Measurements from ENCODE around the gene ITGAX. TPM values are rescaled to one million over a fixed set of nuclear protein-coding genes. Genes with fewer than 3 reads are reported as not detected.

ITGAX gene
- polyA plus RNA-seq (2012; rRNA removed): 0.44 and 0.66 TPM in 2 replicates
- polyA plus RNA-seq (2012; cell fraction: cytosol; rRNA removed): 0.30 and 0.38 TPM in 2 replicates
- polyA plus RNA-seq (2012; cell fraction: nucleus; rRNA removed): 0.81 and 1.3 TPM in 2 replicates

GRCh38 chr16:31354394-31355291, at the start of gene ITGAX:
TSS of gene ITGAX (plus strand) at chr16:31355176. CDS start at chr16:31355255, 79 bp downstream.
- POLR2A ChIA-PET: no interaction called here
- CTCF ChIA-PET: no interaction called here

GRCh38 chr16:31305219-31305618, 49.8 kb upstream of the ITGAX start:
- H3K27me3 ChIP-seq (ENCODE audit: insufficient read depth): peaks cover 5% of the 10 kb centered on the region; the same call in 1 of the 2 replicates
- H3K79me2 ChIP-seq (ENCODE audit: insufficient read depth): no peaks in the 10 kb centered on the region
- H3K4me2 ChIP-seq: no peak overlapping the region
- no peaks in the 10 kb centered on the region for H3F3A ChIP-seq (replicated peaks; ENCODE audit: insufficient read depth)
- no peak for DNase-seq
- no peak overlapping the region for H3K9ac ChIP-seq
- CTCF ChIA-PET: no interaction called here
- POLR2A ChIA-PET: no interaction called here
- no peaks in the 10 kb centered on the region; the same call in 1 of the 2 replicates for H3K9me3 ChIP-seq
- no peak overlapping the region for H2AFZ ChIP-seq (ENCODE audit: low read depth)
- H4K20me1 ChIP-seq (ENCODE audit: insufficient read depth): no peaks in the 10 kb centered on the region
- H3K4me3 ChIP-seq (ENCODE audit: low read depth in 2 of 2, low read length in 1 of 2): no peak overlapping the region
- no peaks in the 10 kb centered on the region for H3K4me1 ChIP-seq (ENCODE audit: control insufficient read depth in 1 of 2, insufficient read depth in 2 of 2, low read depth in 1 of 2, low read length in 1 of 2)
- no peak overlapping the region for H3K27ac ChIP-seq (ENCODE audit: low read depth in 2 of 2, low read length in 1 of 2)
- H3K9me2 ChIP-seq: no peaks in the 10 kb centered on the region
- no peaks in the 10 kb centered on the region for H3K36me3 ChIP-seq (replicated peaks in 1 of 2; ENCODE audit: control insufficient read depth in 1 of 2, insufficient read depth in 2 of 2, low read length in 1 of 2)
- no peak for TF ChIP-seq GATA2 (CRISPR knock-in tag; IDR thresholded peaks at IDR 0.05)
- no peak for TF ChIP-seq SIN3A (IDR thresholded peaks at IDR 0.05; ENCODE audit: borderline replicate concordance, low read depth, low read length)
- no peak for TF ChIP-seq JUND (IDR thresholded peaks at IDR 0.05)
- no peak for TF ChIP-seq FOXM1 (IDR thresholded peaks at IDR 0.05; ENCODE audit: low read depth)
- TF ChIP-seq REST (IDR thresholded peaks at IDR 0.05; ENCODE audit: low read depth, low read length): no peak
- no peak for TF ChIP-seq YY1 (IDR thresholded peaks at IDR 0.05; ENCODE audit: low read depth)
- TF ChIP-seq NRF1 (IDR thresholded peaks at IDR 0.05; ENCODE audit: low read depth, low read length): no peak
- TF ChIP-seq POLR2AphosphoS5 (IDR thresholded peaks at IDR 0.05; ENCODE audit: low read depth, low read length): no peak
- no peak for TF ChIP-seq CTCF (IDR thresholded peaks at IDR 0.05)
- TF ChIP-seq IRF3 (IDR thresholded peaks at IDR 0.05; ENCODE audit: low read depth, low read length): no peak
- no peak for TF ChIP-seq TAF1 (IDR thresholded peaks at IDR 0.05; ENCODE audit: borderline replicate concordance, low read depth, low read length)
- TF ChIP-seq RAD21 (IDR thresholded peaks at IDR 0.05; ENCODE audit: low read length): no peak
- TF ChIP-seq MEF2A (IDR thresholded peaks at IDR 0.05; ENCODE audit: borderline replicate concordance, low read depth): no peak
- no peak for TF ChIP-seq TEAD4 (IDR thresholded peaks at IDR 0.05; ENCODE audit: borderline replicate concordance, insufficient read depth)
- TF ChIP-seq MAX (IDR thresholded peaks at IDR 0.05; ENCODE audit: low read depth): no peak
- no peak for TF ChIP-seq FOXJ3 (CRISPR knock-in tag; IDR thresholded peaks at IDR 0.05)
- TF ChIP-seq CHD2 (IDR thresholded peaks at IDR 0.05; ENCODE audit: low read length, partially characterized antibody): no peak

More at GRCh38 chr16:31354394-31355291, at the start of gene ITGAX:
- Histone ChIP-seq H3K27me3 (ENCODE audit: insufficient read depth) (peaks cover 20% of the 10 kb centered on the region), H3K27ac (ENCODE audit: low read depth in 2 of 2, low read length in 1 of 2) (no peak within 1 kb of the TSS), H3K9me3 (no peaks in the 10 kb centered on the region), H4K20me1 (ENCODE audit: insufficient read depth) (no peaks in the 10 kb centered on the region), H3F3A (replicated peaks; ENCODE audit: insufficient read depth) (no peaks in the 10 kb centered on the region), H3K36me3 (replicated peaks in 1 of 2; ENCODE audit: control insufficient read depth in 1 of 2, insufficient read depth in 2 of 2, low read length in 1 of 2) (no peaks in the 10 kb centered on the region), H3K79me2 (ENCODE audit: insufficient read depth) (no peaks in the 10 kb centered on the region), H3K4me2 (no peak within 1 kb of the TSS), H3K4me1 (ENCODE audit: control insufficient read depth in 1 of 2, insufficient read depth in 2 of 2, low read depth in 1 of 2, low read length in 1 of 2) (no peaks in the 10 kb centered on the region), H3K9me2 (no peaks in the 10 kb centered on the region), H3K4me3 (ENCODE audit: low read depth in 2 of 2, low read length in 1 of 2) (no peak within 1 kb of the TSS), H3K9ac (no peak within 1 kb of the TSS), H2AFZ (ENCODE audit: low read depth) (no peak within 1 kb of the TSS; the same call in 1 of the 2 replicates)
- 17% methylated on average over 8 of the region's 10 CpGs for WGBS (ENCODE audit: low lambda C conversion rate)
- TF ChIP-seq USF1 (IDR thresholded peaks at IDR 0.05; ENCODE audit: borderline replicate concordance, low read depth) (no peak), FOSL2 (IDR thresholded peaks at IDR 0.05; ENCODE audit: borderline replicate concordance, low read depth) (peak; percentile 28; the same call in 1 of the 2 replicates)
- DNase-seq: peak; percentile 17

Measured in SK-N-SH (cell line).